ENCODE measurements around the gene LINGO3. TPM values are rescaled to one million over a fixed set of nuclear protein-coding genes. Genes with fewer than 3 reads are reported as not detected.

LINGO3 gene
- total RNA-seq, 1 experiment from 2014 or later = 0.02 TPM

DNA sequence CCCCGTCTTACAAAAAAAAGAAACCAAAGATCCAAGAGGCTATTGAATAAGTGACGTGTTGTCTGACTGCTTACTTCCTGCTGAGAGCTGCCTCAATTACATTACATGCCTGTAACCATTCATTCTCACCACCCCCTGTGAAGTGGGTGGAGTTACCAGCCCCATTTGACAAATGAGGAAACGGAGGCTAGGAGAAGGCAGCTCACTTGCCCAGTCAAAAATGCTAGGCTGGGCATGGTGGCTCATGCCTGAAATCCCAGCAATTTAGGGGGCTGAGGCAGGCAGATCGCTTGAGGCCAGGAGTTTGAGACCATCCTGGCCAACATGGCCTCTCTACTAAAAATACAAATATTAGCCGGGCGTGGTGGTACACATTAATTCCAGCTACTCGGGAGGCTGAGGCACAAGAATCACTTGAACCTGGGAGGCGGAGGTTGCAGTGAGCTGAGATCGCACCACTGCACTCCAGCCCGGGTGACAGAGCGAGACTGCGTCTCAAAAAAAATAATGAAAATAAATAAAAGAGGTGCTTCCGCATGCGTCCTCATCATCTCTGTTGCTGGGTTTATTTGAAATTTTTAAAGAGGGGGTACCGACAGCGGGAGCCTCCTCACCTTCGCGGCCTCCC lies 19.9 kb upstream of the LINGO3 start:
- no peak for DNase-seq (ENCODE audit: low spot score)

DNA sequence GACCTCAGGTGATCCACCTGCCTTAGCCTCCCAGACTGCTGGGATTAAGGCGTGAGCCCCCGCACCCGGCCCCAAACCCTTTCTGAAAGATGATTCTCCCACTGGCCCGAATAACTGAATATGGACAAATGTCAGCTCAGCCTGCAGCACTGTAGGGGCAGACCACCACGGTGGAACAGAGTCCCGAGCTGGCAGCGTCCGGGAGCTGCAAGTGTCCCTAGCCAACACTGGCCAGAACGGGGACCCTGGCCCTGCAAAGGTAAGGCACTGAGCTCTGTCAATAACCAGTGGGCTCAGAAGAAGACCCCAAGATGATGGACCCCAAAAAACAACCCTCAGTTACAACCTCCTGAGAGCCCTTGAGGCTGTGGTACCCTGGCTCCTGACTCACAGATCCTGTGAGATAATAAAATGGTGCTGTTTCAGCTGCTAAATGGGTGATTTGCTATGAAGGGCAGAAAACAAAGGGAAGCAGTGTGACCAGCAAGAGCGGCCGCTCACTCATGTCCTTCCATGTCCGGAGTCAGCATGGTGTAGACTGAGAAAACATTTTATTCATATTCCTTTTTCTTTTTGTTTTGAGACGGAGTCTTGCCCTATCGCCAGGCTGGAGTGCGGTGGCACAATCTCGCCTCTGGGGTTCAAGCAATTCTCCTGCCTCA lies 18.9 kb upstream of the LINGO3 start:
- no peak for DNase-seq (ENCODE audit: low spot score)

DNA sequence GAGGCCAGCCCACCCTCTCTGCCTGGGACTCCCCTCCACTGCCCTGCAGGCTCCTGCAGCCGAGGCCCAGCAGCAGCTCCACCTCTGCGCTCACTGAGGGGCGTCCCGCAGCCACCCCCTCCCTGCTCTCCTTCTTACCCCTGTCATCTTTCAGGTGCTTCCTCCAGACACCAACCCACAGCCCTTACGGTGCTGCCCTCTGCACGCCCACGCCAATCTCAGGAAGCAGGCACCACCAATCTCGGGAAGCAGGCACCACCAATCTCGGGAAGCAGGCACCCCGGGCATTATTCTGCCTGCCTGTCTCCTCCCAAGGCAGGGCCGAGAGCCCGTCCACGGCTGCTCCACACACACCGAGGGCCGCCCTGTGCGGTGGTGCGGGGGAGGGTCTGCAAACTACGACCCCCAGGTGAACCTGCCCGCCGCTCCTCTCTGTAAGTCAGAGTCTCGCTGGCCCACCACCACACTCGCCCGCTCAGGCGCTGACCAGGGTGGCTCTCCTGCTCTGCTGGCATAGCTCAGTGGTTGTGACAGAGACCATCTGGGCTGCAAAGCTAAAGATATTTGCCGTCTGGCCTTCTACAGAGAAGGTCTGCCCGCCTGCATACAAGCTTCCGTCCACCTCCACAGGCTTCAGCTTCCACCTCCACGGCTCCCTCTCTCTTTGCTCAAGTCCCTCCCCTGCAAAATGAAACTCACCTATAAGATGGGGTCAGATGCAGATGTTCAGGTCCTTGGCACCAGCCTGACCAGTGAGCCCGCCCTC lies 17.5 kb upstream of the LINGO3 start:
- DNase-seq (ENCODE audit: low spot score) = no peak

DNA sequence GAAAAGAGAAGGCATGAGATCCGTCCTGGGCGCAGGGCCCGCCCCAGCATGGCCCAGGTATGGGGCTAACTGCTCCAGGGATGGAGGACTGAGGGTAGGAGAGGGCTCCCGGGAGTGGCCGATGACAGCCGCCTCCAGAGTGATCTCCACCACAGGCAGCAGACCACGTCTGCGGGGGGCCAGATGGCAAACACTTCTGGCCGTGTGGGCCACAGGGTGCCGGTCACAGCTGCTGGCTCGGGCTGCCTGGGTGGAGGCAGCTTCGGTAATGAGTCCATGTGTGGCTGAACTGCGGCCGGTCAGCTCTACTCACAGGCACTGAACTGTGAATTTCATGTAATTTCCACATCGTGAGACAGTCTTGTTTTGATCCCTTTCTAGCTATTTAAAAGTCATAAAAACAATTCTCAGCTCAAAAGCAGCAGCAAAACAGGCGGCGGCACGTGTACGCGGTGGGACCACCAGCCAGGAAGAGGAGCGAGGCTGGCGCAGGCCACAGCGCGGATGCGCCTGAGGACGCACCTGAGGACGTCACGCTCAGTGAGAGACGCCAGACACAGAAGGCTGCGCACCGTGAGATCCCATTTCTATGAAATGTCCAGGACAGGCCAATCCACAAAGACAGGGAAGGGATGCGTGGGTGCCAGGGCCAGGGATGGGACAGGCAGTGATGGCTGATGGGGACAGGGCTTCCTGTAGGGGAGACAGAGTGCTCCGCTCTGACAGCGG lies 16.4 kb upstream of the LINGO3 start:
- DNase-seq (ENCODE audit: low spot score) = no peak

DNA sequence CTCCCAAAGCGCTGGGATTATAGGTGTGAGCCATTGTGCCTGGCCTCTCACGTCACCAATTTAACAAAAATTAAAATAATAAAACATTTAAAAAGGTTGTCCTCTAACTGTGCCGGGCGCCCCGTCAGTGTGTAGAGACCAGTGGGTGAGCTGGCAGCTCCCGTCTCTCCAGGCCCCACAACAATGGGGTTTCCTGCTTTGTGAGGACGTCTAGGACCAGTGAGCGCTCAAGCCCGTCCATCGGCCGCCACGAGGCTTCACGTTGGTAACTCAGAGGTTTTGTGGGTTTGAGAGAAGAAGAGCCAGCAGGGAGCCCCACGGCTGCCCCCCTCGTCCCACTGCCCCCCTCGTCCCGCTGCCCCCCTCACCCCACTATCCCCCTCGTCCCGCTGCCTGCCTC lies 15.8 kb upstream of the LINGO3 start:
- no peak for DNase-seq (ENCODE audit: low spot score)

DNA sequence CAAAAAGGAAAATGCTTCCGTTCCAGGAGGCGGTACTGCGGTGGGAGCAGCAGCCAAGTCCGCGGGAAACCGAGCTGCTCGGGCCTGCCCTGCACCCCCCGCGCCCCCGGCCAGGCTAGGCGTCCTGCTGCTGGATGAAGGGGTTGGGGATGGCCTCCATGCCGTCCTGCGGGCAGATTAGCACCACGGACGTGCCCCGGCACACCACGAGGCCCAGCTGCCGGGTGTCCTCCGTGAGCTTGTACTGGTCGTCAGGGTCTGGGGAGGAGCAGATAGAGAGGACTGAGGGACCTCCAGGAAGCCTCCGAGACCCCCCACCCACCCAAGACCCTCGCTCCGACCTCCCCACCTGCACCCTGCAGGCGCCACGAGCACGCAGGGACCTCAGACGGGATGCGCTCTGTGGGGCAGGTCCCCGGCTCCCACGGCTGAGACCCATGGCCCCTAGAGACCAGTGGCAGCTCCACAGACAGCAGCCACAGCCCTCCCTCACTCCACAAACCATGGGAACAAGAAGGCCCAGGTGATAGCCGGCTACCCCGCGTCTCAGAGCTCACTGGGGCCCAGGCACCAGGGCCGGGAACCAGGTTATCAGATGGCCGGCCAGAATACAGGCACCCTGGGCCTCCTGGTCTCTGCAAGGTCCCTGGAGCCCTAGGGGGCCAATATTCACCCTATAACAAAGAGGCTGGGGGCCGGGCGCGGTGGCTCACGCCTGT lies 13.8 kb upstream of the LINGO3 start:
- no peak for DNase-seq (ENCODE audit: low spot score)

DNA sequence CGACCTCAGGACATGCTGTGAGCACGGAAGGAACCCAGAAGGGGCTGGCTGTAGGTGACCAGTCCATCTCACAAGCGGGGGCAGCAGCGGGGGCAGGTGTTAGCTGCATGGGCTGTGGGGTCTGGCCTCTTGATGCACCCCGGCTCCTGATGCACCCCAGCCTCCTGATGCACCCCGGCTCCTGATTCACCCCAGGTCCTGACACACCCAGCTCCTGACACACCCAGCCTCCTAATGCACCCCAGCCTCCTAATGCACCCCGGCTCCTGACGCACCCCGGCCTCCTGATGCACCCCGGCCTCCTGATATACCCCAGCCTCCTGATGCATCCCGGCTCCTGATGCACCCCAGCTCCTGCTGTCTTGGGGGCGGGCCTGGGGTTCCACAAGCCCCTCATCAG lies 13.0 kb upstream of the LINGO3 start:
- no peak for DNase-seq (ENCODE audit: low spot score)

DNA sequence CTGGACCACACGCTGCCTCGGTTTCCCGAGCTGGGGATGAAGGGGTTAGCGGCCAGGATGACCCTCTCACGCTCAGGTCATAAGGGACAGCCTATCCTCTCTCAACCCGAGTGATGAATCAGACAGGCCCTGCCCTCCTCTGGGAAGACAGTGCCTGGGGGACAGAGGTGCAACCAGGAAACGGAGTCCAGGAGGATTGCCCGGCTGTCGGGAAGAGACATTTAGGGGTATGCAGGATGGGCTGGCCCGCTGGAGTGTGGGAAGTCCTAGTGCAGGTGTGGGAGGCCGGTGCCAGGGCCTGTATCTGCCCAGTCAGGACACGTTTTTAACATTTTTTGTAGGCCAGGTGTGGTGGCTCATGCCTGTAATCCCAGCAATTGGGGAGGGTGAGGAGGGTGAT lies 12.1 kb upstream of the LINGO3 start:
- no peak for DNase-seq (ENCODE audit: low spot score)

DNA sequence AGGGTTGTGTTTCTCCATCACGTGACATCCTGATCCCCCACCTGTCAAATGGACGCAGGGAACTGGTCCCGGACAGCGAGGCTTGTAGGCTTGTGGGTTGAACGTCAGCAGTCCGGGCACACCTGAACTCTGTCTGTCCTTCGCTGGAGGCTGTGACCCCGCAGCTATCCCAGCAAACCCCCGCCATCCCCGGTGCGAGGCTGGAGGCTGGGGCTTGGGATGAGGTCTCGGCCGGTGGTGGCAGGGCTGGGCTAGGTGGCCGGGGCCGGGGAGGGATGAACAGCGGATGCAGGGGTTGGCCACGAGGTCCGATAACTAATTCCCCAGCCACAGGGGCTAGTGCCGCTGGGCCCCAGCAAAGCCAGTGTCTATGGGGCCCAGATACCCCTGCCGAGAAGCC lies 11.6 kb upstream of the LINGO3 start:
- DNase-seq (ENCODE audit: low spot score) = no peak

DNA sequence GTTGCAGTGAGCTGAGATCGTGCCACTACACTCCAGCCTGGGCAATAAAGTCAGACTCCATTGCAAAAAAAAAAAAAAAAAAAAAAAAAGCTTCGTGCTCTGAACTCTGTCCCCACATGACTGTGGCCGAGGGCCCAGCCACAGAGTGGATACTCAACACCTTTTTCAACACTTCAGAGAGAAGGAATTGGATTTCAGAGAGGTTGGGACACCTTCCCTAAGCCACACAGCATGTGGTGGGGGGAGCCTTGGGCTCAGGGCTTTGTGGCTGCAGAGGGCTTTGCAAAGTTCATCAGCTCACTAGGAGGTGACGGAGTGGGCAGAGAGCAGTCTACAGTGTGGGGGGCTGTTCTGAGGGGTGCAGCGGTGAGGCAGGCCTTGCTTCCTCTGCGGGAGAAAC lies 11.0 kb upstream of the LINGO3 start:
- DNase-seq (ENCODE audit: low spot score) = no peak

DNA sequence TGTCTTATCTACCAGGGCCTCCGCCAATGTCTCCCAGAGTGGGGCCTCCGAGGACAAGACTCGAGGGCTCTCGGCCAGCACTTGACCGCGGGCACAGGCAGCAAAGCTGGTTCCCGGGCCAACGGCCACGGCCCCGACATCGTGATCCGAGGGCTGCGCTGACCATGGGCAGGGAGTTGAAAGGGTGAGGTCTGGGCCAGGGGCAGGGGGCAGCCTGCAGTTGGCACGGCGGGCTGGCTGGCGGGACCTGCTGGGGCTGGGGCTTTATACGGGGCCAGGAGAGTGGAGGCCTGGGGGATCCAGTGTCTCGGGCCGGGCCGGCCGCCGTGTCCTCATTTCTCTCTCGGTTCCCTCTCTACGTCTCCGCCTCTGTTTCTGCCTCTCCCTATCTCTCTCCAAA lies 9.8 kb upstream of the LINGO3 start:
- no peak for DNase-seq (ENCODE audit: low spot score)

DNA sequence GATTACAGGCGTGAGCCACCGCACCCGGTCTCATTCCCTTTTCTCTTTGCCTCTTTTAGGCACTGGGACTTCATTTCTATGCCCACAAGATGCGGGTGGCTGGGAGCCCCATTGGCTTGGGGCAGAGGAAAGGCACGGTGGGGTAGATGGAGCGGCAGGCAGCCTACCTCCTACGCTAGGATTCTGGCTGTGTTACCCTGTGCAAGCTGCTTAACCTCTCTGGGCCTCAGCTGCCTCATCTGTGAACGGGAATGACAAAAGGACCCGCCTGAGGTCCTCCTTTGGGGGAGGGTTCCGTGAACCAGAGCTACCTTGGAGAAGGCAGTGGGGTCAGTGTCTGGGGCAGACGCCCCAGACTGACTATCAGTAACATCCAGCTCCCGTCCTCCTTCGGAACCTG lies 9.3 kb upstream of the LINGO3 start:
- no peak for DNase-seq (ENCODE audit: low spot score)

DNA sequence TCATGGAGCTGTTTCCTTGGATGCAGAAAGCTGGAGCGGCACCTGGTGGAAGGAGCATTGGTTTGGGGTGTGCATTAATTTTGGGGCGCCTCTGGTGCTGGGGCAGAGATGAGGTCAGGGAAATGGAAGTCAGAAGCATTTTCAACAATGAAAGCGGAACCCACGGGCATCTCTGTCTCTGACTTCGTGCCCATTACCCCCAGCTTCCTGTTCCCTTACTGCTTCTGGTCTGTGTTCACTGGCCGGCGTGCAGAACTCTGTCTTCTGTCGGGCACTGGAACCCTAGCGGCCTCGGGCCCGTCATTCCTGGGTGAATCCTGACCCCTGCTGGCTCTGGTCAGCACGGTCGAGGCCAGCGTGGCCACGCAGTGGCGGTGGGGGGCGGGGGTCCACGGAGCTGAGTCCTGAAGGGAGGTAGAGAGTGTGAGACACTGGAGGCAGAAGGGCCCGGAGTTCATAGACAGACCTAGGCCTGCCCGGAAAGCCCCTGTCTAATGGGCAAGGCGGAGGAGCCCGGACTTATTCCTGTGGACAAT lies 7.9 kb upstream of the LINGO3 start:
- no peak for DNase-seq (ENCODE audit: low spot score)

DNA sequence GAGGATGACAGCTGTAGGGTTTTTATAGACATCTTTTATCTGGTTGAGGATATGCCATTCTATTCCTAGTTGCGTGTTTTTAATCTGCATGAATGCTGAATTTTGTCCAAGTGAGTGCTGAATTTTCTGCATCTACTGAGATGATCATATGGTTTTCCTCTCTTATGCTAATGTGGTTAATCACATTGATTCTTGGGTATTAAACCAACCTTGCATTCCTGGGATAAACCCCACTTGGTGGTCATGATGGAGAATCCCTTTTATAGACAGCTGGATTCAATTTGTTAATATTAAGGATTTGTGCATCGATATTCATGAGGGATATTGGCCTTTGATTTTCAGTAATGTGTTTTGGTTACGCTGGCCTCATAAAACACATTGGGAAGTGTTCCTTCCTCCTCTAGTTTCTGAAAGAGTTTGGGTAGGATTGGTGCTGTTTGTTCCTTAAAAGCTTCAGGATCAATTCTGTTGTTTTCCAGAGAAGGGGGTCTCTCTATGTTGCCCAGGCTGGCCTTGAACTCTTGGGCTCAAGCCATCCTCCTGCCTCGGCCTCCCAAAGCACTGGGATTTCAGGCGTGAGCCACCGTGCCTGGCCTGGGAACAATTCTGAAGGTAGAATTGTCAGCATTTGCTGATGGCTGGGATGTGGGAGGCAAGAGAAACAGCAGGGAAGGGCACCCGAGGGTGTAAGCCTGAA lies 7.3 kb upstream of the LINGO3 start:
- DNase-seq (ENCODE audit: low spot score) = no peak

DNA sequence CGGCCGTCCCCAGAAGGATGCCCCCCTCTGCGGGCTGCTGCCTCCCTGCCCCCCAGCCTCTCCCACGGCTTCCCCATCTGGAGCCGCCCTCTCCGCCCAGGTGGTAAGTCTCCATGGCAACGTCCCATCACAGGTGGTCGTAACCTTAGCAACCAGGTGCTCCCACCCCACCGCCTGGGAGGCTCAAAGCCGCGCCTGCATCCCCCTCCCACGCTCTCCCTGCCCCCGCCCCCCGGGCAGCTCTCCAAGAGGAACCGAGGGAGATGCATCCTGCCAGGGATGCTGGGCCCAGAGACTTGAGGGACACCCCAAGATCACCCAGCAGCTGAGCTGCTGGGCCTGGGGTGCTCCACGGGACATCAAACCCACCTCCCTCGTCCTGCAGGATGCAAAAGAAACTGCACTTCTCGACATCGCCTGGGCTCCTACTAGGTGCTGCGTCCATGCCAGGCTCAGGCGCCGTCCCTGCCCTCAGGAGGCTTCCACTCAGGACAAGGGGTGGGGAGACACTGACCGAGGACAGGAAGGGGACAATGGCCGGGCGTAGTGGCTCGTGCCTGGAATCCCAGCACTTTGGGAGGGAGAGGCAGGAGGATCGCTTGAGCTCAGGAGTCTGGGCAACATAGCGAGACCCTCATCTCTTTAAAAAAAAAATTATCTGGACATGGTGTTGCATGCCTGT lies 5.0 kb upstream of the LINGO3 start:
- no peak for DNase-seq (ENCODE audit: low spot score)

DNA sequence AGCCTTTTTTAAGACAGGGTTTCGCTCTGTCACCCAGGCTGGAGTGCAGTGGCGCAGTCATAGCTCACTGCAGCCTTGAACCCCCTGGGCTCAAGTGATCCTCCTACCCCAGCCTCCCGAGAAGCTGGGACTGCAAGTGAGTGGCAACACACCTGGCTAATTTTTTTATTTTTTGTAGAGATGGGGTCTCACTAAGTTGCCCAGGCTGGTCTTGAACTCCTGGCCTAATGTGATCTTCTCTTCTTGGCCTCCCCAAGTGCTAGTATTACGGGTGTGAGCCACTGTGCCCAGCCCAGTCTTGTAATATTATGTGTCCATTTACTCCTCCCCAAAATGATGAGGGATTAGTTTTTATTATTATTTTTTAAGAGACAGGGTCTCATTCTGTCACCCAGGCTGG lies 3.1 kb upstream of the LINGO3 start:
- no peak for DNase-seq (ENCODE audit: low spot score)

DNA sequence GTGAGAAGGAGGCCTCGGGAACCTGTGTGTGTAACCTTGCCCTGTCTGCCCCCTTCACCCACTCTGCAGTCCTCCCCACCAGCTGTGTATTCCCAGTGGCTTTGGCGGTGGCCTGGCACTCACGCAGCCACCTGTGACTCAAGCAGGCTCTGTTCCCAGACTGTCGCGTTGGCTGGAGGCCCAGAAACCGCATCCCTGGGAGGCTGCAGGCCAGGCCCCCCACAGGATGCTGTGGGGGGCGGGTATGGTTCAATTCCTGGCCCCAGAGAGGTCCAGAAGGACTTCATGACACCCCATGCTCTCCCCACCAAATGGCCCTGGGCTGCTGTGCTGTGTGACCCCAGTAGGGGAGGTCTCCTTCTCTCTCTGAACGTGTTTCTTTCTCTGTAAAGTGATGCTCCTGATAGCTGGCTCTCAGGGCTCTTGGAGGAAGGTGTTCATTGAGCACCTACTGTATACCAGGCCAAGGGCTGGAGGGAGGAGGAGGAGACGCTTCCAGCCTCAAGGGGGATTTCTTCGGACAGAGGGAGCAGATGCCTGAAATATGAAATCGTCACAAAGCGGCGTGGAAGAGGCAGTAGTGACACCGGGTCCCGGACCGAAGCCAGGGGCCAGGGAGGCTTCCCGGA lies 1.9 kb upstream of the LINGO3 start:
- DNase-seq (ENCODE audit: low spot score) = peak; percentile 76

DNA sequence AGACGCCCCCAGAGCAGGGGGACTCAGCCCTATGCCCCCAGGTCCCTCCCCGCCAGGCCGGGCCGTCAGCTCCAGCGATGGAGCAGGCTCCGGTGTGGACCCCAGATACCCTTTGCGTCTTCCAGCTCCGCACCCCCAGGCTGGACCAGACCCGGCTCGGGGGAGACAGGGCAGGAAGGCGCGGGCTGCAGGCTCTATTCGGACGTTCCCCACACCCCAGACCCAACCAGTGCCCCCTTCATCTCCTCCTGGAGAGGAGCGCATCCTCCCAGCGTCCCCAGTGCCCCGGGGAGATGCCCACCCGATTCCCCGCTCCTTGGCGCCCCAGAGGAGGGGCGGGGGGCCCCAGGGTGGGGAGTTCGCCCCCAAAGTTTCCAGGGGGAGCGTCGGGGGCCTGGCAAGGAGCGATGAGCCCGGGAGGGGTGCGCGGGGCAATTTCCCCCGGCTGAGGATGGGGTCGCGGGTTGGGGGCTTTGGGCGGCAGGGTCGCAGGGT lies 389 bp downstream of the LINGO3 start:
- DNase-seq (ENCODE audit: low spot score) = no peak

DNA sequence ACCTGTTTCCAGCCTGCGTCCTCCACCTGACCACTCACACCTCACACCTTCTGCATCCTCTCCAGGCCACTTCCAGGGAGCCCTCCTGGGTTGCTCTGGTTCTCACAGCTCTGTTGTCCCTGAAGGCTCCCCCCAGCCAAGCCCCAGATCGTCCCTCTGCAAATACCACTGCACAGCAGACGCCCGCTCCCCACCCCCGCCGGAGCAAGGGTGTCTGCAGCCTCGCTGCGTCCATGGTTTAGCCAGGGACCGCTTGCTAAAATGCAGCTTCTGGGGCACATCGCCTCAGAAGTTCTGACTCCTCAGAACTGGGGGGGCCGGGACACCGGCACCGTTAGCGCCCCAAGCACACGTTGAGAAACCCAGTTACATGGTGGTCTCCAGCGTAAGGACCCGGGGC lies 983 bp downstream of the LINGO3 start:
- no peak for DNase-seq (ENCODE audit: low spot score)
